ENCODE results near the gene TNIP2. TPM values are rescaled to one million over a fixed set of nuclear protein-coding genes. Genes with fewer than 3 reads are reported as not detected.

Gene TNIP2
- total and polyA plus RNA-seq, 8 donors = 16.6 to 46.5 (median 20.0) TPM

DNA sequence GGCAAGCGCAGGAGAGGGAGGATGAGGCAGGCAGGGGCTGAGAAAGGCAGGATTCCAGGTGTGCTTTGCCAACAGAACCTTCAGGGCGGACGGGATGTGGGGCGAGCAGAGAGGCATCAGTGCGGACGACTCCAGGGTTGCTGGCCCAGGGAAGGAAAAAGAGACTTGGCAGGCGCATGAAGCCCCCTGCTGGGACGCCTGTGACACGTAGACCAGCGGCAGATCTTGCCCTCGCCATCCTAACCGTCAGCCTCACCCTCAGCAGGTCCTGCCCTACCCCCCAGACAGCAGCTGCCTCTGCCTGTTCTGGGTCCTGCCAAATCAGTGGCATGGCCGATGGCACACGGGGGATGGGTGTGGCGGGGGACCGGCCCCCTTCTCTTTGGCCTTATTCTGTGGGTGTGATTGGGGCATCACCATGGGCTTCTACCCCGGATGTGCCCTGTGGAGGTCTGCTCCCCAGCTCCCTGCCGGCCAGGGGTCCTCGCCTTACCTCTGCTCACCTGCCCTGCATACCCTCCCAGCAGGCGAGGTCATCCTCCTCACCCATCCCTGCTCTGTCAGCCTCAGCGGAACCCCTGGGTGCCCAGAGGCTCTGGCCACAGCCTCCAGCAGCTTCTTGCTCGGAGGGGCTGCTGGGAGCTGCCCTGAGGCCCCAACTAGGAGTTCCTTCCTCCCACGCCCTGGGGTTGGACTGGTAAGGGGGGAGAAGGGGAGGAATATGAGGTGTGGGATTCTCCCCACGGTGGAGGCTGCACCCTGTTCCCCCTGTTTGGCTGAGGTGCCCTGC, 33.9 kb upstream of the TNIP2 start:
- no peak overlapping the region for H3K4me3 ChIP-seq
- H3K4me1 ChIP-seq = peaks cover 14 to 89% of the 10 kb centered on the region in 2 donors
- intact Hi-C loops (cut with DNase I) = no loop called here
- ATAC-seq (no peak), DNase-seq (peak in 2 of 4 donors; percentile 31 to 70)
- TF ChIP-seq, protein P1, sequence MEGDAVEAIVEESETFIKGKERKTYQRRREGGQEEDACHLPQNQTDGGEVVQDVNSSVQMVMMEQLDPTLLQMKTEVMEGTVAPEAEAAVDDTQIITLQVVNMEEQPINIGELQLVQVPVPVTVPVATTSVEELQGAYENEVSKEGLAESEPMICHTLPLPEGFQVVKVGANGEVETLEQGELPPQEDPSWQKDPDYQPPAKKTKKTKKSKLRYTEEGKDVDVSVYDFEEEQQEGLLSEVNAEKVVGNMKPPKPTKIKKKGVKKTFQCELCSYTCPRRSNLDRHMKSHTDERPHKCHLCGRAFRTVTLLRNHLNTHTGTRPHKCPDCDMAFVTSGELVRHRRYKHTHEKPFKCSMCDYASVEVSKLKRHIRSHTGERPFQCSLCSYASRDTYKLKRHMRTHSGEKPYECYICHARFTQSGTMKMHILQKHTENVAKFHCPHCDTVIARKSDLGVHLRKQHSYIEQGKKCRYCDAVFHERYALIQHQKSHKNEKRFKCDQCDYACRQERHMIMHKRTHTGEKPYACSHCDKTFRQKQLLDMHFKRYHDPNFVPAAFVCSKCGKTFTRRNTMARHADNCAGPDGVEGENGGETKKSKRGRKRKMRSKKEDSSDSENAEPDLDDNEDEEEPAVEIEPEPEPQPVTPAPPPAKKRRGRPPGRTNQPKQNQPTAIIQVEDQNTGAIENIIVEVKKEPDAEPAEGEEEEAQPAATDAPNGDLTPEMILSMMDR (IDR thresholded peaks at IDR 0.05) = no peak
- H3K27ac ChIP-seq = no peak overlapping the region
- H3K9me3 ChIP-seq = no peaks in the 10 kb centered on the region
- no peaks in the 10 kb centered on the region for H3K36me3 ChIP-seq
- no peaks in the 10 kb centered on the region for H3K27me3 ChIP-seq

DNA sequence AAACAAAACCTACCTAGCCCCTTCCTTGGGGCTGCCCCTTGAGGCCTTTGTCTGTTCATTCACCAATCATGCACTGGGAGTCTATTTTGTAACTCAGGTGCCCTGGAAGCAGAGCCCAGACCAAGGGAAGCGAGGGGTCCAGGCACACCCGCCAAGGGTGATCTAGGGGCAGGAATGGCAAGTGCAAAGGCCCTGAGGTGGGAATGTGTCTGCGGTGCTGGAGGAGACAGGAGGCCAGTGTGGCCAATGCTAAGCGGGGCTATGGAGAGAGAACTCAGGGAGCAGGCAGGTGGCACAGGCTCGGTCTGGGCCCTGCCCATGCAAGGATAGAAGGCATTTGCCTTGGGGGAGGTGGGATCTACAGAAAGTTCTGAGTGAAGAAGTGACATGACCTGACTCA, 33.2 kb upstream of the TNIP2 start:
- Histone ChIP-seq H3K4me1 (peaks cover 8 to 82% of the 10 kb centered on the region in 2 donors), H3K4me3 (no peak overlapping the region), H3K36me3 (no peaks in the 10 kb centered on the region), H3K27me3 (no peaks in the 10 kb centered on the region), H3K9me3 (no peaks in the 10 kb centered on the region), H3K27ac (no peak overlapping the region)
- ATAC-seq = no peak
- DNase-seq = no peak
- TF ChIP-seq, protein P1 (IDR thresholded peaks at IDR 0.05) = no peak
- intact Hi-C loops (cut with DNase I) = no loop called here

DNA sequence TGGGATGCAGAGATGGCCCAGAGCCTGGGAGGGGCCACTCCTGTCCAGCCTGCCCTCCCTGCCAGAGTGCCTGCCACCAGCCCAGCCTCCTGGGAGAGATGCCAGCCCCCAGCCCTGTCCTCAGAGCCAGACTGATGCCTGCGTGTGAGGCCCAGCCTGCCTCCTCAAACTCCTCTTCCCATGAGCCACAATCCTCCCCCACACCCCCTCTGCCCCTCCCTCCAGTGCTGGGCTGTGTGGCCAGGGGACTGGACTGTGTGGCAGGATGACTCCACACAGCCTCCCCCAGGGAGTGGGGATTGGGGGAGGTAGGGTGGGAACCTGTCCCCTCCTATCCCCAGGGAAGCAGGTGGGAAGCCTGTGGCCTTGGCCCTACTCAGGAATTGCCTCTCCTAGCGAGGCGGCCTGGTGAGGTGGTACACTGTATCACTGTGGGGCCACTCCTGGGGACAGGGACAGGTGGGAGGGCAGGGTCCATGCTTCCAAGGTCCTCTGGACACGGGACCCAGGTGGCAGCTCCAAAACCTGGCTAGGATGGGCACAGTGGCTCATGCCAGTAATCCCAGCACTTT, 32.5 kb upstream of the TNIP2 start:
- TF ChIP-seq, protein P1 (IDR thresholded peaks at IDR 0.05) = no peak
- Histone ChIP-seq H3K9me3 (no peaks in the 10 kb centered on the region), H3K27ac (no peak overlapping the region), H3K4me1 (peaks cover under 1 to 75% of the 10 kb centered on the region in 2 donors), H3K27me3 (no peaks in the 10 kb centered on the region), H3K36me3 (no peaks in the 10 kb centered on the region), H3K4me3 (no peak overlapping the region)
- DNase-seq (peak in 1 of 4 donors; percentile 41), ATAC-seq (no peak)
- intact Hi-C loops (cut with DNase I) = no loop called here

DNA sequence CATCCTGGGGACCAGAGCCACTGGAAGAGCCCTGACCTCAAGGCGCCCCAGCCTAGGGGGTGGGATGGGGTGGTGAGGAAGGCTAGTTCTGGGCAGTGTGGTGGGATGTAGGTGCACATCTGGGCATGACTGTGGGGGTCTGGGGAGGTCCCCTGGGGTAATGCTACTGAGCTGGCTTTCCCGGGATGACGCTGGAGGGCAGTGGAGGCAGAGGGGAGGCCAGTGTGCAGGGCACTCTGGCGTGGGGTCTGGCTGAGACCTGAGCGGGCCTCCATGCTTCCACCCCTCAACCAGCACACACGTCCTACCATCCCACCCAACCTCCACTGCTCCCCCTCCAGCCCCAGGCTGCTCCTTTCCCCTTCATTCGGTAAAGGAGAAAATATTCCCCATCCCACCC, 32.0 kb upstream of the TNIP2 start:
- TF ChIP-seq, protein P1 (IDR thresholded peaks at IDR 0.05) = no peak
- intact Hi-C loops (cut with DNase I) = no loop called here
- H3K9me3 ChIP-seq = no peaks in the 10 kb centered on the region
- peak overlapping the region in 1 of 2 donors; percentile 81 for H3K27ac ChIP-seq
- ATAC-seq (no peak), DNase-seq (no peak)
- no peaks in the 10 kb centered on the region for H3K36me3 ChIP-seq
- H3K4me1 ChIP-seq = peaks cover 0 to 72% of the 10 kb centered on the region in 2 donors
- H3K27me3 ChIP-seq = no peaks in the 10 kb centered on the region
- H3K4me3 ChIP-seq = no peak overlapping the region
